Calu3 (cell line): Measurements from ENCODE around the gene CSF1R. TPM values are rescaled to one million over a fixed set of nuclear protein-coding genes. Genes with fewer than 3 reads are reported as not detected.

Experiments used
- BruUV-seq: library from RNA; stranded (reverse); fragments of 400-500 nt; replicated peaks from 2 replicates; lab custom pipeline; 2021; lab: Mats Ljungman, UMichigan
- CTCF ChIA-PET: fragments of 300-600 bp; sonication (Branson Sonifier 250); formaldehyde crosslinking; loops from one replicate; lab custom pipeline; 2022; ENCODE audit warnings: antibody characterized with exemption; lab: Charles Lee
- DNase-seq: peaks from one replicate; pipeline ENCODE4 v3.0.0; 2022
- H3K27ac Mint-ChIP-seq: one replicate; pipeline ENCODE4 v1.8.0; 2022; ENCODE audit warnings: mixed read lengths; ENCODE audit not compliant: unreplicated experiment
- H3K27me3 Mint-ChIP-seq: one replicate; pipeline ENCODE4 v1.8.0; 2022; ENCODE audit warnings: mixed read lengths; ENCODE audit not compliant: unreplicated experiment
- H3K36me3 Mint-ChIP-seq: one replicate; pipeline ENCODE4 v1.8.0; 2022; ENCODE audit warnings: mild to moderate bottlenecking, moderate library complexity, mixed read lengths; ENCODE audit not compliant: insufficient read depth, unreplicated experiment
- H3K4me1 Mint-ChIP-seq: one replicate; pipeline ENCODE4 v1.8.0; 2022; ENCODE audit warnings: mild to moderate bottlenecking, low read depth, mixed read lengths; ENCODE audit not compliant: unreplicated experiment
- H3K4me3 Mint-ChIP-seq: one replicate; pipeline ENCODE4 v1.8.0; 2022; ENCODE audit warnings: mild to moderate bottlenecking, low read depth, moderate library complexity, mixed read lengths; ENCODE audit not compliant: unreplicated experiment
- H3K9me3 Mint-ChIP-seq: one replicate; pipeline ENCODE4 v1.8.0; 2022; ENCODE audit warnings: low read depth, mixed read lengths; ENCODE audit not compliant: unreplicated experiment
- CTCF ChIP-seq: fragments of 200-600 bp; IDR thresholded peaks from one replicate; pipeline ENCODE4 v1.8.0; 2022; ENCODE audit warnings: antibody characterized with exemption; ENCODE audit not compliant: unreplicated experiment
- intact Hi-C: fragments of 100-400 bp; cut with micrococcal nuclease; formaldehyde crosslinking; loops from one replicate; pipeline ENCODE4 v1.10.0; 2022; ENCODE audit not compliant: unreplicated experiment
- total RNA-seq: library from RNA; stranded (reverse); gene quantifications from 2 replicates; pipeline ENCODE4 v1.2.3, GENCODE V29; 2022

The CSF1R gene
- total RNA-seq, 1 experiment from 2014 or later = not detected

GRCh38 chr5:150068961-150069645 lies 17.3 kb downstream of the CSF1R start:
- no peaks in the 10 kb centered on the region for H3K9me3 Mint-ChIP-seq
- CTCF ChIA-PET = no interaction called here
- peaks cover 34% of the 10 kb centered on the region for H3K27me3 Mint-ChIP-seq
- no TSS peak for BruUV-seq
- H3K4me3 Mint-ChIP-seq = no peak overlapping the region
- intact Hi-C loops = no loop called here
- H3K27ac Mint-ChIP-seq = no peak overlapping the region
- no peaks in the 10 kb centered on the region for H3K36me3 Mint-ChIP-seq
- no peak for DNase-seq
- H3K4me1 Mint-ChIP-seq = peaks cover 8% of the 10 kb centered on the region
- no peak for TF ChIP-seq CTCF

GRCh38 chr5:150068472-150068871 lies 17.9 kb downstream of the CSF1R start:
- CTCF ChIA-PET = no interaction called here
- Mint-ChIP-seq H3K36me3 (no peaks in the 10 kb centered on the region), H3K4me1 (peaks cover 8% of the 10 kb centered on the region)

GRCh38 chr5:150068071-150068470 lies 18.3 kb downstream of the CSF1R start:
- no peaks in the 10 kb centered on the region for H3K36me3 Mint-ChIP-seq
- H3K27ac Mint-ChIP-seq = no peak overlapping the region
- CTCF ChIA-PET = no interaction called here
- no peak for TF ChIP-seq CTCF
- H3K4me1 Mint-ChIP-seq = peaks cover 8% of the 10 kb centered on the region
- intact Hi-C loops = no loop called here
- DNase-seq = no peak
- peaks cover 44% of the 10 kb centered on the region for H3K27me3 Mint-ChIP-seq
- H3K9me3 Mint-ChIP-seq = no peaks in the 10 kb centered on the region
- no peak overlapping the region for H3K4me3 Mint-ChIP-seq
- BruUV-seq = no TSS peak

More at GRCh38 chr5:150068472-150068871, 17.9 kb downstream of the CSF1R start:
- no peak for TF ChIP-seq CTCF
- intact Hi-C loops = no loop called here
- peak; percentile 22 for DNase-seq
- no peak overlapping the region for H3K4me3 Mint-ChIP-seq
- no TSS peak for BruUV-seq
- no peaks in the 10 kb centered on the region for H3K9me3 Mint-ChIP-seq
- H3K27ac Mint-ChIP-seq = no peak overlapping the region
- peaks cover 40% of the 10 kb centered on the region for H3K27me3 Mint-ChIP-seq

- no peak for TF ChIP-seq CTCF
- BruUV-seq = no TSS peak
- DNase-seq = no peak
- Mint-ChIP-seq H3K27me3 (peaks cover 50% of the 10 kb centered on the region), H3K4me3 (no peak overlapping the region), H3K4me1 (peaks cover 8% of the 10 kb centered on the region), H3K27ac (no peak overlapping the region), H3K9me3 (no peaks in the 10 kb centered on the region), H3K36me3 (no peaks in the 10 kb centered on the region)
- CTCF ChIA-PET = interaction anchor here (0.7 kb wide), 1 partner anchor 31 kb away, joined by 4 read pairs; no protein-coding TSS in a partner anchor
- intact Hi-C loops = no loop called here
These were observed 18.9 kb downstream of the CSF1R start for GRCh38 chr5:150067405-150067960.
